Measurements from ENCODE around the gene SNTA1.
"Not testable (repeated sequence)": the region's sequence is repeated elsewhere in the genome, so short reads cannot be mapped to it uniquely, and the experiment has no call there.

SNTA1 gene

DNA sequence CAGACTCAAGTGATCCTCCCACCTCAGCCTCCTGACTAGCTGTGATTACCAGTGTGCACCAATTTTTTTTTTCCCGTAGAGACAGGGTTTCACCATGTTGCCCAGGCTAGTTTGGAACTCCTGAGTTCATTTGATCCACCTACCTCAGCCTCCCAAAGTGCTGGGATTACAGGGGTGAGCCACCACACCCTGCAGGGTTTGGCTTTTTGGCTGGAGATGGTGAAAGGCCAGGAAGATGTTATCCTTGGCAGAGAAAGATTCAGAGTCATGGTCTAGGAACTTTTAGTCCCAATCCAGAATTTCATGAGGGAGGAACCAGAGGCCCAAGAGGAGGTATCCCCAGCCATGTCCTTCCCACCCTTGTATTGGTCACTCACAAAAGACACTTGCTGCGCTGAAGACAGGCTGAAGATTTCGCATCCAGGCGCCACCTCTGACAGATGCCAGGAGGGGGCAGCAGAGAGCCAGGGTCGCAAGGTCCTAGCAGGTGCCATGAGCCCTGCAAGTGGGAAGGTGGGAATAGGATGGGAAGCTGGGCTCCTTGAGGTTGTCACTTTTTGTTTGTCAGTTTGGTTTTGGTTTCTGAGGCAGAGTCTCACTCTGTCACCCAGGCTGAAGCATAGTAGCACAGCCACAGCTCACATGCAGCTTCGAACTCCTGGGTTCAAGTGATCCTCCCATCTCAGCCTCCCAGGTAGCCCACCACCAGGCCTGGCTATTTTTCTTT is 13.5 kb upstream of the SNTA1 start:
- not testable (repeated sequence) for H2BK120ac ChIP-seq (ENCODE audit: insufficient read depth, low read length, poor library complexity); H4K12ac ChIP-seq (ENCODE audit: low read depth, low read length); H3K23ac ChIP-seq (ENCODE audit: low read length); H3K14ac ChIP-seq (ENCODE audit: low read length); H3K79me1 ChIP-seq (ENCODE audit: low read length); H3K9me3 ChIP-seq (ENCODE audit: insufficient read depth, low read depth, low read length); H2BK5ac ChIP-seq (ENCODE audit: low read depth, low read length, poor library complexity); H3K4me2 ChIP-seq (ENCODE audit: low read length); H2AK5ac ChIP-seq (ENCODE audit: low read length); H3K36me3 ChIP-seq (ENCODE audit: control insufficient read depth in 1 of 2, insufficient read depth in 2 of 2, low read length in 2 of 2); H2BK12ac ChIP-seq (ENCODE audit: low read length); H3K18ac ChIP-seq (ENCODE audit: low read length); H3K9ac ChIP-seq (ENCODE audit: low read length); H2AFZ ChIP-seq (ENCODE audit: insufficient read depth, low read length, poor library complexity); H4K91ac ChIP-seq (ENCODE audit: low read depth, low read length); H3K4me1 ChIP-seq (ENCODE audit: control insufficient read depth in 1 of 2, insufficient read depth in 2 of 2, low read length in 2 of 2); H3K79me2 ChIP-seq (ENCODE audit: control insufficient read depth, insufficient read depth, low read length, poor library complexity); H3K4ac ChIP-seq (ENCODE audit: low read depth, low read length); H4K8ac ChIP-seq (ENCODE audit: low read depth, low read length); H3K4me3 ChIP-seq (ENCODE audit: low read depth, low read length); H3K27me3 ChIP-seq (ENCODE audit: insufficient read depth, low read length); H3K27ac ChIP-seq (ENCODE audit: low read depth, low read length)
- WGBS (ENCODE audit: extremely low coverage, insufficient coverage, insufficient read length) = no CpG with 5 or more reads among the region's 6 CpGs
- peak; percentile 70 to 89 for DNase-seq

DNA sequence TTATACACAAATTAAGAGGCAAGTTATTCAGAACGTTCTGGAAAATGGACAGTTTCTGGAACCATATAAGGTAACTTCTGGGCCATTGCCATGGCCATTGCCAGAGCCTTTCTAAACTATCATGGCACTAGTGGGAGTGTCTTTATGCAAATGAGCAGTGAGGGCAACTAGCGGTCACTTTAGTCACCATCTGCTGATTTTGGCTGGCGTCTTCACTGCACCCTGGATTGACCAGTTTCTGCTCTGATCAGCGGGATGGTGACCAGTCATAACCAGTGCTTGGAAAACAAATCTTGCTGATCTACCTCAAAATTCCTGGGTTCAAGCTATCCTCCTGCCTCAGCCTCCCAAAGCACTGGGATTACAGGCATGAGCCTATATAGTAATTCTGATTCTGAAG is 7.3 kb upstream of the SNTA1 start:
- no peak overlapping the region for H3K14ac ChIP-seq (ENCODE audit: low read length)
- no peak overlapping the region for H3K18ac ChIP-seq (ENCODE audit: low read length)
- H4K8ac ChIP-seq (ENCODE audit: low read depth, low read length) = no peak overlapping the region
- no peaks in the 10 kb centered on the region for H3K9me3 ChIP-seq (ENCODE audit: insufficient read depth, low read depth, low read length)
- H3K4me1 ChIP-seq (ENCODE audit: control insufficient read depth in 1 of 2, insufficient read depth in 2 of 2, low read length in 2 of 2) = no peaks in the 10 kb centered on the region
- no peak overlapping the region for H3K4me3 ChIP-seq (ENCODE audit: low read depth, low read length)
- peak in 1 of 2 donors; percentile 5 for DNase-seq
- H3K4me2 ChIP-seq (ENCODE audit: low read length) = no peak overlapping the region
- no peak overlapping the region for H2BK120ac ChIP-seq (ENCODE audit: insufficient read depth, low read length, poor library complexity)
- H3K36me3 ChIP-seq (ENCODE audit: control insufficient read depth in 1 of 2, insufficient read depth in 2 of 2, low read length in 2 of 2) = no peaks in the 10 kb centered on the region
- H3K4ac ChIP-seq (ENCODE audit: low read depth, low read length) = no peak overlapping the region
- no peak overlapping the region for H2AFZ ChIP-seq (ENCODE audit: insufficient read depth, low read length, poor library complexity)
- H2BK12ac ChIP-seq (ENCODE audit: low read length) = no peak overlapping the region
- no peak overlapping the region for H4K12ac ChIP-seq (ENCODE audit: low read depth, low read length)
- H3K79me2 ChIP-seq (ENCODE audit: control insufficient read depth, insufficient read depth, low read length, poor library complexity) = no peaks in the 10 kb centered on the region
- H3K9ac ChIP-seq (ENCODE audit: low read length) = no peak overlapping the region
- H2BK5ac ChIP-seq (ENCODE audit: low read depth, low read length, poor library complexity) = no peak overlapping the region
- H4K91ac ChIP-seq (ENCODE audit: low read depth, low read length) = no peak overlapping the region
- no peak overlapping the region for H3K23ac ChIP-seq (ENCODE audit: low read length)
- WGBS (ENCODE audit: extremely low coverage, insufficient coverage, insufficient read length) = no CpG with 5 or more reads among the region's 4 CpGs
- no peak overlapping the region for H3K27ac ChIP-seq (ENCODE audit: low read depth, low read length)
- no peak overlapping the region for H2AK5ac ChIP-seq (ENCODE audit: low read length)
- peaks cover 2% of the 10 kb centered on the region for H3K27me3 ChIP-seq (ENCODE audit: insufficient read depth, low read length)
- H3K79me1 ChIP-seq (ENCODE audit: low read length) = no peaks in the 10 kb centered on the region

DNA sequence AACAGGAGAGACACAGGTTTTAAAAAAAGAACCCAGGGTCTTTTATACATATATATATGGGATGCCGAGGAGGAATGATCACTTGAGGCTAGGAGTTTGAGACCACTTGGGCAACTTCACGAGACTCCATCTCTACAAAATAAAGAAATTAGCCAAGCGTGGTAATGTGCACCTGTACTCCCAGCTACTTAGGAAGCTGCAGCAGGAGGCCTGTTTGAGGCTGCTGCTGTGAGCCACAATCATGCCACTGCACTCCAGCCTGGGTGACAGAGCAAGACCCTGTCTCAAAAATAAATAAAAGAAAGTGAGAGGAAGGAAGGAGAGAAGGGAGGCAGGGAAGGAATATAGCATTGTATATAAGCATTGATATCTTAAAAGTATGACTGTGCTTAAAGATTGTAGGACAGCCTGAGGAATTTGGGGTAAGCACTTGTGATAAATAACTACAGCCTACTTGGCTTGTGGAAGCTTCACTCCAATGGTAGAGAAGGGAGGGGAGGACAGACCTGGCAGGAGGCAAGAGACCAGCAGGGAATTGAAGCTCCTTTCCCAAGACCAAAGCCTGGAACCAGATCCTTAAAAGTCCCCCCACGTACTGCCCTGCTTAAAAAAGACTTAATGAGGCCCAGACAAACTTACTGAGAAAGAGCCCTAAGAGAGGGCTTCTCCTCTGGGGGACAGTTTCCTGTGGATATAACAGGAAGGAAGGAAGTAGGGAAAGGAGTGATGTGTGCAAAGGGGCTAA is 2.5 kb upstream of the SNTA1 start:
- H2AFZ ChIP-seq (ENCODE audit: insufficient read depth, low read length, poor library complexity) = no peak overlapping the region
- WGBS (ENCODE audit: extremely low coverage, insufficient coverage, insufficient read length) = no CpG with 5 or more reads among the region's 4 CpGs
- H2BK12ac ChIP-seq (ENCODE audit: low read length) = no peak overlapping the region
- no peak overlapping the region for H3K14ac ChIP-seq (ENCODE audit: low read length)
- no peak for DNase-seq
- no peak overlapping the region for H2AK5ac ChIP-seq (ENCODE audit: low read length)
- H2BK120ac ChIP-seq (ENCODE audit: insufficient read depth, low read length, poor library complexity) = no peak overlapping the region
- no peak overlapping the region for H3K9ac ChIP-seq (ENCODE audit: low read length)
- peaks cover 2 to 6% of the 10 kb centered on the region in 2 experiments for H3K4me1 ChIP-seq (ENCODE audit: control insufficient read depth in 1 of 2, insufficient read depth in 2 of 2, low read length in 2 of 2)
- no peak overlapping the region for H3K4ac ChIP-seq (ENCODE audit: low read depth, low read length)
- H4K12ac ChIP-seq (ENCODE audit: low read depth, low read length) = no peak overlapping the region
- no peak overlapping the region for H3K23ac ChIP-seq (ENCODE audit: low read length)
- no peaks in the 10 kb centered on the region for H3K9me3 ChIP-seq (ENCODE audit: insufficient read depth, low read depth, low read length)
- H2BK5ac ChIP-seq (ENCODE audit: low read depth, low read length, poor library complexity) = no peak overlapping the region
- H4K8ac ChIP-seq (ENCODE audit: low read depth, low read length) = no peak overlapping the region
- no peak overlapping the region for H4K91ac ChIP-seq (ENCODE audit: low read depth, low read length)
- H3K4me2 ChIP-seq (ENCODE audit: low read length) = no peak overlapping the region
- no peak overlapping the region for H3K4me3 ChIP-seq (ENCODE audit: low read depth, low read length)
- no peak overlapping the region for H3K18ac ChIP-seq (ENCODE audit: low read length)
- peaks cover 12% of the 10 kb centered on the region for H3K27me3 ChIP-seq (ENCODE audit: insufficient read depth, low read length)
- H3K36me3 ChIP-seq (ENCODE audit: control insufficient read depth in 1 of 2, insufficient read depth in 2 of 2, low read length in 2 of 2) = no peaks in the 10 kb centered on the region
- no peaks in the 10 kb centered on the region for H3K79me2 ChIP-seq (ENCODE audit: control insufficient read depth, insufficient read depth, low read length, poor library complexity)
- no peaks in the 10 kb centered on the region for H3K79me1 ChIP-seq (ENCODE audit: low read length)
- H3K27ac ChIP-seq (ENCODE audit: low read depth, low read length) = no peak overlapping the region

DNA sequence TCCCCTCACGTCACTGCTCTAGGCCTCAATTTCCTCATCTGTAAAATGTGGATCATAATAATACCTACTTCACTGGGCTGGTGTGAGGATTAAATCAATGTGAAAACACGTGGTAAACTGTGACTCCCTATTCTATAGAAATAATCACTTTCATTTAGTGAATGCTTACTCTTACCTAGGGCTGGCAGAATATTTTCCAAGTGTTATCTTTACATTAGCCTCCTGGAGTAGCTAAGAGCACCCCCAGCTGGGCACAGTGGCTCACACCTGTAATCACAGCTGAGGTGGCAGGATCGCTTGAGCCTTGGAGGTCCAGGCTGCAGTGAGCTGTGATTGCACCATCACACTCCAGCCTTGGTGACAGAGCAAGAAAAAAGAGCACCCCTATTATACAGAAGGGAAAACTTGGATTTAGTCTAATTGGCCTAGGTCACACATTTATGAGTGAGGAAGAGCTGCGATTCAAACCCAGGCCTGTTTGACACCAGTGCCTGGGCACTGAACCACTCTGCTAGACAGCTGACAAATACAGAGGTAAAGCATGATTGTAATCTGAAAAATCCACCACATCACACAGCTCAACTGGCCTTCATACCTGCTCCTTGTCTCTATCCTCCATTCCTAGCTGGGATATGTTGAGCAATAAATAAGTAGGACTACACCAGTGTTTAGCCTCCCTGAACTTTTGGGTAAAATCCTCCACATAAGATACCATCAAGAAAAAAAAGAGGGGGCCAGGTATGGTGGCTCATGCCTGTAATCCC is 1.4 kb upstream of the SNTA1 start:
- peak; percentile 67 to 85 for DNase-seq
- Histone ChIP-seq H4K91ac (ENCODE audit: low read depth, low read length) (no peak overlapping the region), H3K23ac (ENCODE audit: low read length) (no peak overlapping the region), H3K14ac (ENCODE audit: low read length) (no peak overlapping the region), H2AK5ac (ENCODE audit: low read length) (no peak overlapping the region), H3K4ac (ENCODE audit: low read depth, low read length) (no peak overlapping the region), H3K79me2 (ENCODE audit: control insufficient read depth, insufficient read depth, low read length, poor library complexity) (no peaks in the 10 kb centered on the region), H4K8ac (ENCODE audit: low read depth, low read length) (no peak overlapping the region), H3K4me1 (ENCODE audit: control insufficient read depth in 1 of 2, insufficient read depth in 2 of 2, low read length in 2 of 2) (peaks cover 2 to 6% of the 10 kb centered on the region in 2 experiments), H3K79me1 (ENCODE audit: low read length) (no peaks in the 10 kb centered on the region), H2BK120ac (ENCODE audit: insufficient read depth, low read length, poor library complexity) (no peak overlapping the region), H2AFZ (ENCODE audit: insufficient read depth, low read length, poor library complexity) (no peak overlapping the region), H3K9ac (ENCODE audit: low read length) (no peak overlapping the region), H3K27me3 (ENCODE audit: insufficient read depth, low read length) (peaks cover 12% of the 10 kb centered on the region), H3K27ac (ENCODE audit: low read depth, low read length) (no peak overlapping the region), H3K4me2 (ENCODE audit: low read length) (no peak overlapping the region), H3K9me3 (ENCODE audit: insufficient read depth, low read depth, low read length) (no peaks in the 10 kb centered on the region), H3K18ac (ENCODE audit: low read length) (no peak overlapping the region), H2BK5ac (ENCODE audit: low read depth, low read length, poor library complexity) (no peak overlapping the region), H3K4me3 (ENCODE audit: low read depth, low read length) (no peak overlapping the region), H2BK12ac (ENCODE audit: low read length) (no peak overlapping the region), H3K36me3 (ENCODE audit: control insufficient read depth in 1 of 2, insufficient read depth in 2 of 2, low read length in 2 of 2) (no peaks in the 10 kb centered on the region), H4K12ac (ENCODE audit: low read depth, low read length) (no peak overlapping the region)
- no CpG with 5 or more reads among the region's 4 CpGs for WGBS (ENCODE audit: extremely low coverage, insufficient coverage, insufficient read length)

Measured in trophoblast cell (in vitro differentiated cells and primary cell).